ENCODE data around the gene GMEB2.
A peak's percentile ranks its signal among the peaks of the same experiment; 100 is the strongest.

Gene GMEB2

GRCh38 chr20:63586797-63587196 is 40.1 kb downstream of the GMEB2 start:
- no peak overlapping the region for H3K4me3 ChIP-seq (ENCODE audit: low read length)
- DNase-seq (ENCODE audit: low read depth): no peak
- TF ChIP-seq CTCF (IDR thresholded peaks at IDR 0.05; ENCODE audit: insufficient read depth, low read depth, low read length, missing control alignments): no peak

- TF ChIP-seq CTCF (IDR thresholded peaks at IDR 0.05; ENCODE audit: insufficient read depth, low read depth, low read length, missing control alignments): no peak
- no peak for DNase-seq (ENCODE audit: low read depth)
- H3K4me3 ChIP-seq (ENCODE audit: low read length): no peak overlapping the region
These were observed 41.0 kb downstream of the GMEB2 start for GRCh38 chr20:63585616-63586565.

- no peak overlapping the region for H3K4me3 ChIP-seq (ENCODE audit: low read length)
- no peak for DNase-seq (ENCODE audit: low read depth)
- no peak for TF ChIP-seq CTCF (IDR thresholded peaks at IDR 0.05; ENCODE audit: insufficient read depth, low read depth, low read length, missing control alignments)
These were observed 44.4 kb downstream of the GMEB2 start for GRCh38 chr20:63582382-63583063.

GRCh38 chr20:63580796-63581461 is 46.0 kb downstream of the GMEB2 start:
- DNase-seq (ENCODE audit: low read depth): peak; percentile 85
- H3K4me3 ChIP-seq (ENCODE audit: low read length): no peak overlapping the region

GRCh38 chr20:63579017-63579694 is 47.7 kb downstream of the GMEB2 start:
- no peak for TF ChIP-seq CTCF (IDR thresholded peaks at IDR 0.05; ENCODE audit: insufficient read depth, low read depth, low read length, missing control alignments)
- no peak for DNase-seq (ENCODE audit: low read depth)

More at GRCh38 chr20:63580796-63581461, 46.0 kb downstream of the GMEB2 start:
- TF ChIP-seq CTCF (IDR thresholded peaks at IDR 0.05; ENCODE audit: insufficient read depth, low read depth, low read length, missing control alignments): peak; percentile 70

GRCh38 chr20:63578224-63579016 is 48.5 kb downstream of the GMEB2 start:
- DNase-seq (ENCODE audit: low read depth): no peak
- no peak for TF ChIP-seq CTCF (IDR thresholded peaks at IDR 0.05; ENCODE audit: insufficient read depth, low read depth, low read length, missing control alignments)
- no peak overlapping the region for H3K4me3 ChIP-seq (ENCODE audit: low read length)

More at GRCh38 chr20:63579017-63579694, 47.7 kb downstream of the GMEB2 start:
- H3K4me3 ChIP-seq (ENCODE audit: low read length): no peak overlapping the region
